DND-41 (cell line): Measurements from ENCODE around the gene TMEM119.
A peak's percentile ranks its signal among the peaks of the same experiment; 100 is the strongest.

ENCODE experiments used
- EZH2 ChIP-seq: IDR thresholded peaks from 3 replicates; pipeline ENCODE4 v1.6.1; 2012; ENCODE audit warnings: borderline replicate concordance, low read depth, mild to moderate bottlenecking, moderate library complexity, low read length, inconsistent platforms; ENCODE audit not compliant: severe bottlenecking
- TF ChIP-seq, protein P1 (sequence below): IDR thresholded peaks from 2 replicates; pipeline ENCODE4 v1.5.1; 2012; ENCODE audit warnings: borderline replicate concordance, low read length, moderate library complexity, mild to moderate bottlenecking; ENCODE audit not compliant: poor library complexity, severe bottlenecking; ENCODE audit errors: extremely low read depth

DNA sequence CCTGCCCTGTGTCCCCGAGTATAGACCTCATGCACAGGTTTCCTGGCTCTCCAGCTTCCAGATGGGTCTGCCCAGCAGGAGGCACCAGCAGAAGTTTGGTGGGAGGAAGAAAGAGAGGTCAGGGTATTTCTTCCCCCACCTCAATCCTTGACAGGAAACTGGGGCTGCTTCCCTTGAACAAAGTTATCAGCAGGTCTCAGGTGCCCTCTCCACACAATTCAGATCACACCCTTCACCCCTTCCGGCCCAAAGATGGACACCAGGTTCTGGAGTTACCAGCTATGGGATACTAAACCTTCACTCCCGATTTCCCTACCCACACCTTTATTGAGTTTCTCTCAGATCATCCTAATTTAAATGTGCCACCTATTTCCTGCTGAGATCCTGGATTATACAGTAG lies 38.1 kb downstream of the TMEM119 start:
- TF ChIP-seq, protein P1, sequence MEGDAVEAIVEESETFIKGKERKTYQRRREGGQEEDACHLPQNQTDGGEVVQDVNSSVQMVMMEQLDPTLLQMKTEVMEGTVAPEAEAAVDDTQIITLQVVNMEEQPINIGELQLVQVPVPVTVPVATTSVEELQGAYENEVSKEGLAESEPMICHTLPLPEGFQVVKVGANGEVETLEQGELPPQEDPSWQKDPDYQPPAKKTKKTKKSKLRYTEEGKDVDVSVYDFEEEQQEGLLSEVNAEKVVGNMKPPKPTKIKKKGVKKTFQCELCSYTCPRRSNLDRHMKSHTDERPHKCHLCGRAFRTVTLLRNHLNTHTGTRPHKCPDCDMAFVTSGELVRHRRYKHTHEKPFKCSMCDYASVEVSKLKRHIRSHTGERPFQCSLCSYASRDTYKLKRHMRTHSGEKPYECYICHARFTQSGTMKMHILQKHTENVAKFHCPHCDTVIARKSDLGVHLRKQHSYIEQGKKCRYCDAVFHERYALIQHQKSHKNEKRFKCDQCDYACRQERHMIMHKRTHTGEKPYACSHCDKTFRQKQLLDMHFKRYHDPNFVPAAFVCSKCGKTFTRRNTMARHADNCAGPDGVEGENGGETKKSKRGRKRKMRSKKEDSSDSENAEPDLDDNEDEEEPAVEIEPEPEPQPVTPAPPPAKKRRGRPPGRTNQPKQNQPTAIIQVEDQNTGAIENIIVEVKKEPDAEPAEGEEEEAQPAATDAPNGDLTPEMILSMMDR: peak; percentile 27
- TF ChIP-seq EZH2: no peak
